ENCODE data around the gene CHCHD6. TPM values are rescaled to one million over a fixed set of nuclear protein-coding genes. Genes with fewer than 3 reads are reported as not detected.

Gene CHCHD6
- total RNA-seq, 2 experiments from 2014 or later: 16.6 to 21.2 TPM

- POLR2A ChIA-PET: no interaction called here
- CTCF ChIA-PET: no interaction called here
- DNase-seq (no peak), ATAC-seq (no peak)
- intact Hi-C loops (cut with micrococcal nuclease): no loop called here
- Mint-ChIP-seq H3K9me3 (no peaks in the 10 kb centered on the region), H3K27me3 (no peaks in the 10 kb centered on the region), H3K27ac (no peak overlapping the region), H3K4me3 (no peak overlapping the region), H3K36me3 (ENCODE audit: low read depth) (peaks cover 3% of the 10 kb centered on the region), H3K4me1 (ENCODE audit: low read depth) (no peaks in the 10 kb centered on the region)
- no peak for TF ChIP-seq CTCF (IDR thresholded peaks at IDR 0.05)
Measured at GRCh38 chr3:126848991-126849390, 145.0 kb downstream of the CHCHD6 start.

- TF ChIP-seq CTCF (IDR thresholded peaks at IDR 0.05): no peak
- POLR2A ChIA-PET: no interaction called here
- Mint-ChIP-seq H3K9me3 (no peaks in the 10 kb centered on the region), H3K27me3 (no peaks in the 10 kb centered on the region), H3K4me3 (no peak overlapping the region), H3K36me3 (ENCODE audit: low read depth) (peaks cover 6% of the 10 kb centered on the region), H3K27ac (no peak overlapping the region), H3K4me1 (ENCODE audit: low read depth) (no peaks in the 10 kb centered on the region)
- intact Hi-C loops (cut with micrococcal nuclease): no loop called here
- no peak for DNase-seq
- CTCF ChIA-PET: no interaction called here
- no peak for ATAC-seq
Measured at GRCh38 chr3:126849768-126850167, 145.7 kb downstream of the CHCHD6 start.

GRCh38 chr3:126850370-126851085 lies 146.5 kb downstream of the CHCHD6 start:
- no peak overlapping the region for H3K4me3 Mint-ChIP-seq

GRCh38 chr3:126851382-126851781 lies 147.3 kb downstream of the CHCHD6 start:
- TF ChIP-seq CTCF (IDR thresholded peaks at IDR 0.05): no peak
- intact Hi-C loops (cut with micrococcal nuclease): no loop called here
- CTCF ChIA-PET: no interaction called here

More at GRCh38 chr3:126850370-126851085, 146.5 kb downstream of the CHCHD6 start:
- Mint-ChIP-seq H3K36me3 (ENCODE audit: low read depth) (peaks cover 6% of the 10 kb centered on the region), H3K27me3 (no peaks in the 10 kb centered on the region), H3K9me3 (no peaks in the 10 kb centered on the region), H3K27ac (no peak overlapping the region), H3K4me1 (ENCODE audit: low read depth) (no peaks in the 10 kb centered on the region)
- ATAC-seq: no peak
- intact Hi-C loops (cut with micrococcal nuclease): no loop called here
- POLR2A ChIA-PET: no interaction called here
- CTCF ChIA-PET: no interaction called here
- no peak for DNase-seq
- TF ChIP-seq CTCF (IDR thresholded peaks at IDR 0.05): no peak

GRCh38 chr3:126851934-126852333 lies 147.9 kb downstream of the CHCHD6 start:
- ChIA-PET CTCF (interaction anchor here (1.5 kb wide), 1 partner anchor 130 kb away, joined by 3 read pairs; no protein-coding TSS in a partner anchor), POLR2A (no interaction called here)
- H3K36me3 Mint-ChIP-seq (ENCODE audit: low read depth): peaks cover 6% of the 10 kb centered on the region
- intact Hi-C loops (cut with micrococcal nuclease): no loop called here
- no peaks in the 10 kb centered on the region for H3K9me3 Mint-ChIP-seq
- ATAC-seq: no peak
- no peak overlapping the region for H3K27ac Mint-ChIP-seq
- no peak overlapping the region for H3K4me3 Mint-ChIP-seq
- H3K4me1 Mint-ChIP-seq (ENCODE audit: low read depth): no peaks in the 10 kb centered on the region
- no peaks in the 10 kb centered on the region for H3K27me3 Mint-ChIP-seq
- no peak for TF ChIP-seq CTCF (IDR thresholded peaks at IDR 0.05)
- DNase-seq: no peak

More at GRCh38 chr3:126851382-126851781, 147.3 kb downstream of the CHCHD6 start:
- H3K4me3 Mint-ChIP-seq: no peak overlapping the region
- no peak overlapping the region for H3K27ac Mint-ChIP-seq
- ATAC-seq (no peak), DNase-seq (no peak)
- no peaks in the 10 kb centered on the region for H3K4me1 Mint-ChIP-seq (ENCODE audit: low read depth)
- no peaks in the 10 kb centered on the region for H3K27me3 Mint-ChIP-seq
- POLR2A ChIA-PET: no interaction called here
- peaks cover 6% of the 10 kb centered on the region for H3K36me3 Mint-ChIP-seq (ENCODE audit: low read depth)
- no peaks in the 10 kb centered on the region for H3K9me3 Mint-ChIP-seq

All from activated CD8-positive, alpha-beta T cell treated with anti-CD3 and anti-CD28 coated beads for 36 hours (primary cell).